Activated CD8-positive, alpha-beta memory T cell treated with anti-CD3 and anti-CD28 coated beads, Interleukin-2, amount 50 U/mL, for 24 hours (primary cell): ENCODE data around the gene MDK.

Experiments
- DNase-seq: peaks from one replicate; pipeline ENCODE4 v3.0.0-alpha.2; 2020; ENCODE audit errors: extremely low read depth

Gene MDK

DNA sequence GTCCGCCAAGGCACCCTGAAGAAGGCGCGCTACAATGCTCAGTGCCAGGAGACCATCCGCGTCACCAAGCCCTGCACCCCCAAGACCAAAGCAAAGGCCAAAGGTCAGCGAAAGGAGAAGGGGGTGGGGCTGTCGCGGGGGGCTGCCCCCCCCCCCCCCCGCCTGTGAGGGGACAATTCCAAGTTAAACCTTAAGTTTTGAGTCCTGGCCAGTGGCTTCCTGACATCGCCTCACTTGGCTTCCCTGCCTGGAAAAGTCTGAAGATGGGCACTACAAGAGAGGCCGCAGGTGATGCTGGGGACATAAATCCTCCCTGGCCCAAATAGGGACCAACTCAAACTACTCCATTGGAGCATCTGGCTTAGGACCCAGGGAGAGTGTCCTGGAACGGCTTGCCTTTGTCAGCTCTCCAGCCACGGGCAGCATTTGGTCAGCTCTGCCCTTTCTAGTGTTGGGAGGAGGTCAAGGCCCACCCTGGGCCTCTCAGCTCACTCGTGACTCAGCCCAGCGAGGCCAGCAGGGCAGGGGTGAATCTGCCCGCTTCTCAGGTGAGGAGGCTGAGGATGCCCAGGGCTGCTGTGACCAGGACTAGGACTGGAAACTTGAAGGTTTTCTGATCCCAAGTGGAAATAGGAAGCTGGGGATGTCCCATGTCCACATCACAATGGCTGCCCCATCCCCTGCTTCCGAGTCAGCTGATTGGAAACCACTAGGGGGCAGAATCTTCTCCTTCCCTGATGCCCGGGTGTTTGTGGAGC is 1.4 kb downstream of the MDK start:
- DNase-seq = no peak

DNA sequence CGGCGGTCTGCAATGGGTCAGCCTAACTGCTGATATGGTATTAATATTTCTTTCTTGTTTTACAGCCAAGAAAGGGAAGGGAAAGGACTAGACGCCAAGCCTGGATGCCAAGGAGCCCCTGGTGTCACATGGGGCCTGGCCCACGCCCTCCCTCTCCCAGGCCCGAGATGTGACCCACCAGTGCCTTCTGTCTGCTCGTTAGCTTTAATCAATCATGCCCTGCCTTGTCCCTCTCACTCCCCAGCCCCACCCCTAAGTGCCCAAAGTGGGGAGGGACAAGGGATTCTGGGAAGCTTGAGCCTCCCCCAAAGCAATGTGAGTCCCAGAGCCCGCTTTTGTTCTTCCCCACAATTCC is 1.9 kb downstream of the MDK start:
- DNase-seq = no peak

DNA sequence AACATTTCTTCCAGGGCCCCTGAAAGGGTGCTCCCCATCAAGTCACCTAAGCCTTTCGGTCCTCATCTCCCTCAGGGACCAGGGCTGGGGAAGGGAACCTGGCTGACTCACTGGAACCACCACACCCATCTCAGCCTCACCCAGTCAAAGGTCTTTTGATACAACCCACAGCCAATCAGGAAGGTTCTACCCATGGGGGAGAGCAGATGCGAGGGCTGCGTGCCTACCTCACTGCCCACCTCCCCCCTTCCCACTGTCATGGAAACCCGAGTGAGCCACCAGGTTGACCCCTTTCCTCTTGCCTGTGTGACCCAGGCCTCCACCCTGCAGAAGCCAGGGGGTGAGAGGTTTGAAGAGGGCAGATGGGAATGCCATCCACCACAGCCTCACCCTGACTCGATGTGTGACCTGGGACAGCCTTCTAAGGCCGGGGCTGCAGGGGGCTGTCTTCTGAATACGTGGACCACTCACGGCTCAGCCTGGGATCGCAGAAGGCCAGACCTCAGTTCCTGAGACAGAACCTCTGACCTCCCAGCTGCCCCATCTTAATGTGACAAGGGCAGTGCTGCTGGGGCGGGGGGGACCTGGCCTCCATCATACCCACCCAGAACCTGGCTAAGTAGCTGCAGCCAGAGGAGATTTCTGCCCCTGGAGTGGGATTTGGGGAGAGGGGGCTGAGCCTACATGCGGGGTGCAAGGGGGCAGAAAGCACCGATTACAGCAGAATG is 2.7 kb downstream of the MDK start:
- DNase-seq = no peak

DNA sequence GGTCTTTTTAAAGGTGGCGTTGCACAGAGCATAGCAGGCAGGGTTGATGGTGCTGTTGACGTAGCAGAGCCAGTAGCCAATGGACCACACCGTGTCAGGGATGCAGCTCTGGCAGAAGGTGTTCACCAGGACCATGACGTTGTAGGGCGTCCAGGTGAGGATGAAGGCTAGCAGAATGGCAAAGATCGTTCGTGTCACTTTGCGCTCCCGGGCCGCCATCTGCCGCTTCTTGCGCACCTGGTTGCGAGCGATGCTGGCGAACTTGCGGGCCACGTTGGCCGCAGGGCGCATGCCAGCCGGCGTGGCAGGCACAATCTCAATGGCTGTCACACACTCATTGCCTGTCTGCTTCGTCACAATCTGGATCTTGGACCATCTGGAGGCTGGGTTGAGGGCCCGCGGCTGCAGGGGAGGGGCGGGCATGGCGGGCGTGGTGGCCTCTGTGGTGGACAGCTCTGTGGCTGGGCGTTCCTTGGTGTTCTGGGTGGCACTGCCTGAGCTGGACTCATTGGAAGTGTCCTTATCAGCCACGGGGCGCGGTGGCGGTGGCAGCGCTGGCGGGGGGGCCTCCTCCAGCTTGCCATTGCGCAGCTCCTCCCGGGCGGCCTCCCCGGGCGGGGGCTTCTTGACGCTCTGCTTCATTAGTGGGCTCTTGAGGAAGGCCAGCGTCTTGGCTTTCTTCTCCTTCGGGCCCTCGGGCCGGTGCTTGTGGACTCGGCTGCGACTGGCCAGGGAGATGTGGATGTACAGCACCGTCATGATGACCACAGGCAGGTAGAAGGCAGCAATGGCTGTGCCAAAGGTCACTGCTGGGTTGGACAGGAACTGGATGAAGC is 3.9 kb downstream of the MDK start:
- DNase-seq = no peak

DNA sequence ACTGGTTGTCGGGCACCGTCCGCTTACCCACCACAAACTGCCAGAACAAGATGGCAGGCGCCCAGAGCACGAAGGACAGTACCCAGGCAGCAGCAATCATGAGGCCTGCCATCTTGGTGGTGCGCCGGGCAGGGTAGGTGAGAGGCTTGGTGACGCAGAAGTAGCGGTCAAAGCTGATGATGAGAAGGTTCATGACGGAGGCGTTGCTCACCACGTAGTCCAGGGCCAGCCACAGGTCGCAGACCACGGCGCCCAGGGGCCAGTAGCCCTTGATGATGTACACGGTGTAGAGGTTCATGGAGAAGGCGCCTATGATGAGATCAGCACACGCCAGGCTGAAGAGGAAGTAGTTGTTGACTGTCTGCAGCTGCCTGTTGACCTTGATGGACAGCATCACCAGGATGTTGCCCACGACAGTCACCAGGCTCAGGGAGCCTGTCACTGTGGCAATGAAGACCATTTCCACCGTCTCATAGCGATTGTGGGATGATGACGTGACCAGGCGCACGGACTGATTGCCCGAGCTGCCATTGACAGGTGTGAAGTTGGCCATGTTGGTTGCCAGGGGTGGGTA is 4.6 kb downstream of the MDK start:
- DNase-seq = no peak

DNA sequence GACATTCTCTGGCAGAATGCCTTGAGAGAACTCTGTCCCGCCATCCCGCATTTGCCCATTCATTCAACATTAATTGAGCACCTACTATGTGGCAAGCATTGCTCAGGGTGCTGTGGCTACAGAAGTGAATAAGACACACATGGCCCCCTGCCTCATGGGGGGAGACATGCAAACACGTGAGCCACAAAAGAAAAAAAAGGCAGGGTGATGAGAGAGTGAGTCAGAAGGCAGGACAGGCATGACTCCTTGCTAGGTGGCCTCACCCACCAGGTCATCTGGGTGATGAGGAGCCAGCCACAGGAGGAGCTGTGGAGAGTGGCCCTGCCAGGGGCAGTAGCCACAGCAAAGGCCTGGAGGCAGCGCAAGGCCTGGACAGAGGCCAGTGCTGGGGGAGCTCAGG is 5.2 kb downstream of the MDK start:
- DNase-seq = no peak

DNA sequence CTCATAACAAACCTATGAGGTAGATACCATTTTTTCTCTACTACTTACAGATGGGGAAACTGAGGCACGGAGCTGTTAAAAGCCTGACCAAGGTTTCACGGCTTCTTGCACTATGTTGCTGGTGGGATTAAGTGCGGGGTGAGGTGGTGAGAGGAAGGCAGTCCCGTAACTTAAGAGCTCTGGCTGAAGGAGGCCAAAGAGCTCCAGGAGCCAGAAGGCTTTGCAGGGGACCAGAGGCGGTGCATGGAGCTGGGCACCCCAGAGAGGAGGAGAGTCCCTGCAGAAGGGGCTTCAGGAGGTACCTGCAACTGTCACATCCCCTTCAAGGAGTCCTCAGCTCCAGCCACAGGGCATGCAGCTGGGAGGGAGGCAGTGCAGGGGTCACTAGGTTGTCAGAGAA is 6.0 kb downstream of the MDK start:
- no peak for DNase-seq

DNA sequence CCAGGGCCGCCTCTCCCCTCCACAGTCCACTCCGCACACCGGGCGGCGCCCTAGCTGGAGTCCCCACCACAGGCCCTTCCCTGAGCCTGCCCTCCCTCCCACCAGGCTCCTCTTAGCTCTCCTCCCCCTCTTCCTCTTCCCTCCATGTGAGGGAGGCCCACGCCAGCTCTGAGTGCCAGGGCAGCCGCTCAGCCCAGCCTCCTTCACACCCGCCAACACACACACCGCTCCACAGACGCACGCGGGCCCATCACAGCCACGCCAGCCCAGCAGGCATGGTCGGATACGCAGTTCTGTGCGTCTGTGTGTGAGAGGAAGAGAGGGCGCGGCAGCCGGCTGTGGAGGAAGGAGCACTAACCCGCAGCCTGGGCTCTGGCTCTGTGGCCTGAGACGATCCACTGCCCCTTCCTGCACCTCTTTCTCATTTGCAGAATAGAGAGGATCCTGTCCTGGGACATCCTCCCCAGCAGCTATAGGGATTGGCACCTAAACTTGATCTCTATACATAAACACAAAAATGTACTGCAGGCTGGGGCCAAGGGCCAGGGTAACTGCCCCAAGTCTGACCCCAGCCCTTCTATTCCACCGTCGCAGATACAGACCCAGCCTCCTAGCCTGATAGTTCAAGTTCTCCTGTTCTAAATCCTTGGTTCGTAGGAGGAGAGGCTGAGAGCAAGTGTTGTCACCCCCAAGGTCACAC is 6.6 kb downstream of the MDK start:
- no peak for DNase-seq

DNA sequence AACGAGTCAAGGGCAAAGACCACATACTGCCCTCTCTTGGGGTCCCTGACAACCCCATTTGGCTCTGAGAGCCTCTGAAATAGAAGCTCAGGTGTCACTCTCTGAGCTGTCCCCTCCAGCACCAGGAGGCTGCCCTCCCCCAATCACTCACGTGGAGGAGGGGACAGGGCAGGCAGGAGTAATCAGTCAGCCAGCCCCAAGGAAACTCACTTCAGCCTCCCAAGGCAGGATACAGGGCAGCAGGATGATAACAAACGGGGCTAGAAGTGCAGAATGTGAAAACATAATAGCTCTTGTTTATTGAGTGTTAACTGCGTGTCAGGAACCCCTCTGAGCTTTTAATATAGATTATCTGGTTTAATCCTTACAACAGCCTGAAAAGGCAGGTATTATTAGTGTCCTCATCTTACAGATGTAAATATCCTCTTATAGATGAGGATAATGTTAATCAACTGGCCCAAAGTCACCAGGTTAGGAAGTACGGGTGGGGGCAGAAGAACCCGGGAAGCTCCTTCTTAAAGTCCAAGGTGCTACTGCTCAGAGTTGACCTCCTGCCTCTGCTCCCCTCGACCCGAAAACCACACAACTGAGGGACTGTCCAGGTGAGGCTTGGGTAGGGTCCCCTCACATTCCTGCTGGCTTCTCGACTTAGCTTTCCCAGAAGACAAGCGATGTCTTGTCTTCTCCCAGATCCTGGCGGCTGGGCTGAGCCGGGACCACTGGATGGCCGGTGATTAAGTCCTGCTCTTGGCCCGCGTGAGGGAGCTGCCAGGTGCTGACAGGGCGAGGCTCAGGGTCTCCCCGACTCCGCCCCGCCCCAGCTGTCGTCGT is 7.4 kb downstream of the MDK start:
- no peak for DNase-seq

DNA sequence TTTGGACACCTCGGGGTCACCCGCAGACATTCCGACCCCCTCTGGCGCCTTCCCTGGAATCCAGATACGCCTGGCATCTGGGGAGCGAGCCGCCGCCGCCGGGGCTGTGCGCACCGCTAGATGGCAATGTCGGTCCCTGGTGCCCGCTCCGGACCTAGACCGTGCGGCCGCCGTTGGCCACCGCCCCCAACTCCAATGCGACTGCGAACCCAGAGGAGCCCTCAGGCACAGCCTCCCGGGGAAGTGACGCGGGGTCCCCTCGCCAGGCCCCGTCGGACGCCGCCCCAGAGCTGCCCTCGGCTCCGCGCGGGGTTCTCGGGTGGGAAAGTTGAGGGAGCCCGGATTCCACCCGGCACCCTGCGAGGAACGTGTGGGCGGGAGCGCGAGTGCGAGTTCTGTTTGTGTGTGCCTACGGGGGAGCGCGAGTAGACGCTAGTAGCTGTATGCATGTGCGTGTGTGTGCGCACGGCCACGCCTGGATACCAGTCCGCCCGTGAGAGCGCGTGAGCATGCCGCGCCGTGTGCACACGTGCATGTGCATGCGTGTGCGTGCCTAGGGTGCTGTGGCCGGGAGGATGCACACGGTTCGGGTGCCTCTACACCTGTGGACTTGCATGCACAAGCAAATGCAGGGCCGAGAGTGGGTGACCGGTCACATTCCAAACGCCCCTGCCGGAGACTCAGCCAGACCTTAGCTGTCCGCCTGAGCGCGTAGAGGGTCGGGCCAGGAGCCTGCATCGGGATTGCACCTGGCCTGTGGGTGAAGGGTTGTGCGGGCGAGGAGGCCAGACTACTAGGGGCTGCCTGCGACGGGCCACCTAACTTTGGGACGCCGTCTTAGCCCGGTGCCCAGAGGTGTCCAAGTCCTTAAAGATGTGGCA is 8.2 kb downstream of the MDK start:
- no peak for DNase-seq

DNA sequence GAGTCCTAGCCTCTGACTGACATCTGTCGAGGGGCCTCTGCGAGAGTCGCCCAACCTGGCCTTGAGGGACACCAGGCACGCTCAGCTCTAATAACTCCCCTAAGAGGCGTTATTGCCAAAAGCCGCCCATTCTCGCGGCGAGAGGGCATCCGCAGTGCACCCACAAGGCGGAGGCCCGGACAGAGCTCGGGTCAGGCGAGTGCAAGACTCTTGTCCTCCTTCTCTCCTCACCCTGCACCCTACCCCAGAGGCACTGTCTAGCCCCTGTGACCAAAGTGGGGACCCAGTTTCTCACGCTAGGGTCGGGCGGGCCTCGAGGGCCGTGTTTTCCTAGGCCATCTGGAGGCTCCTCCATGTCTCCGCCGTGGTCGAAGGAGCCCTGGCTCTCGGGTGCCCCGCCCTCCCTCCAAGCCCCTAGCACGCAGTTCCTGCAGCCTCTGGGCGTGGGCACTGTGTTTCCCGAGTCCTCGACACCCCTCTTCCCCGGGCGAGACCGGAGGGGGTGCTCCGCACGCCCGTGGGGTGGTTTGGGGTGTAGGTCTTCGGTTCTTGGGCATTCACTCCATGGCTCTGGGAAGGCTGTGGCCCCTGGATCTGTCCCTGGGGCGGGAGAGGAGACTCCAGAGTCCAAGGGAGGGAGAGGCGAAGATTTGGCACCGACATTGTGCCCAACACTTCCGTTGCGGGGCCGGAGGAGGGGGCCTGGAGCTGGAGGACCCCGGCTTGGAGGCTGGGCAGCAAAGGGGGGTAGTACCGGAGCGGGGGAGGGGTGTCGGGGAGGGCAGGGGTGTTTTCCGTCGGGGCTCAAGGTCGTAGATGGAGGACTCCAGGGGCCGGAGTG is 9.1 kb downstream of the MDK start:
- no peak for DNase-seq

DNA sequence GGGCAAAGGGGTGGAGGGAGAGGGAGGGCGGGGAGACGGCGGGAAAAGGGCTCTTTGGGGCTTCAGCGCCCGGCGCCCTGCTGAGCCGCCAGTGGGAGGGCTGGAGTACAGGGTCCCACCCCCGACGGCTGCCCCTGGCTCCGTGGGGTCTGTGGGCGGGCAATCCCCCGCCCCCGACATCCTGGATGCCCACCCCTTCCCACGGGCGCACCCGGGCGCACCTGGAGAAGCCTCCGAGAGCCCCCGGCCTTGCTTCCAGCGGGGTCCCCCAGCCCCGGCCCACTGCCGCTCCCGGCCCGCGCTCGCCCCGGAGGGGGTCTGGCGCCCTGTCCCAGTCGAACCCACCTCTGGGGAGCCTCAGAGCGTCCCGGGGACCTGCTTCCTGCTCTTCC is 9.7 kb downstream of the MDK start:
- DNase-seq = no peak

DNA sequence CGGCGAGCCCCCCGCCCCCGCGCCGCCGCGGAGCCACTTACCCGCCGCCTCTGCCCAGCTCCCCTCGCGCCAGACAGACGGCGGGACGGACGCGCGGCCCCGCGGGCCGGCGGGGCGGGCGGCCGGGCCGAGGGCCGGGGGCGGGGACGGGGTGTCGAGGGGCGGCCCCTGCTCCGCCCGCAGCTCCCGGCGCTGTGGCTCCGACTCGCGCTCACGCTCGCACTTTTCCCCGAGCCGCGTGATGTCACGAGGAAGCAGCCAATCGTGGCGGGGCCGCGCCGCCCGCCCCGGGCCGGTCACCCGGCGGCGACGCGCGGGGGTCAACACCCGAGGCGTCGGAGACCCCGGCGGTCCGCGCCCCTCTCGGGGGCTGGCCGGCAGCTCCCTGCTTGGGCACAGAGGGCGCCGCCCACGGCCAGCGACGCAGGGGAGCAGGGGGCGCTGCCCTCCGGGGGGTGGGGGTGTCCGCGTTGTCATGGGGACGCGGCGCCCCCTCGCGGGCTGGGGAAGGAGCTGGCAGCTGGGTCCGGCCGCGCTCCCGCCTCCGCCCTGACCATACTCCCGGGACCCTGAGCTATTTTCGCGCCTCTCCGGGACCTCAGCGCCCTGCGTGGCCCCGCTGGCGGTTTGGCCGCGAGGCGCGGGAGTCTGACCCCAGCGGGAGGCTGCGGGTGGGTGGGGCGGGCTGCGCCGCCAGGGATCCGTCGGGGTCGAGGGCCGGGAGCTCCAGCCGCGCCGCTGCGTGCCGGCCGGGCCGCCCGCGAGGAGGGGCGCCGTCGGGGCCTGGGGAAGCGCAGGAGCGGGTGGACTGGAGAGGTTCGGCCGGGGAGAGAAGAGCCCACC is 10.3 kb downstream of the MDK start, which contains the start of gene CHRM4:
Gene CHRM4, minus strand, starts transcription at position 199 of the 843 bp plus-strand sequence. CDS start 5,219 bp downstream, outside the sequence.
- DNase-seq = no peak

DNA sequence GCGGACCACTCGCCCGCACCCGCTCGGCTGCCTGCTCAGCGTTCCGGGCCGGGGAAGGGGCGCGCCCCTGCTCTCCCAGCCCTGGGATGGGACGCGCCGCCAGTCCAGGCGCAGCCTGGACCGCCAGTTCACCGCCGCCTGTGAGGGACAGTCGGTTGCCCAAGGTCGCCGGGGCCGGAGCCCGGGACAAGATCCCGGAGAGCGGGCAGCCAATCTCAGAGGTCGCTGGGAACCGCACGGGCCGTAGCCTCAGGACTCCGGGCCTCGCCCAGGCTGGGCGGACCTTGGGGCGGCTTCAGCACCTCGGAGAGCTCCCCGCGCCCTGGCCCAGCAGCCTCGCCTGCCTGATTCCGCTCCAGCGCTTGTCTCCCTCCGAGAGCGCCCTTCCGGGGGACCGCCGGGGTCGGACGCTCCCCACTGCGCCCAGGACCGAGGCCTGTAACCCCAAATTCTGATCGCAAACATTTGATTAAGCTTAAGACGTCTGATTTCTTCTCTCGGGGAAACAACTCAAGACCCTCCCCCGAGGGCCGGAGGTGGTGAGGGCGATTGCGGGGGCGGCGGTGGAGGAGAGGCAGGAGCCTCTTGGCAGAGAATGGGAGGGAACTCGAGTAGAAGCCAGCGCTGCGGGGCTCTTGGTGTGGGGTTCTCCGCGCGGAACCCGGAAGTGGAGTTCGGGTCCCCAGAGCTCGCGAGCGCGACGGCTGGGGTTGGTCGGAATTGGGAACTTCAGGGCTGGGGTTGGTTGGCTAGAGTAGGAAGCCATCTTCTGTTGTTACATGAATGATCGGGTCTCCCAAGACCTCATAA is 11.2 kb downstream of the MDK start:
- DNase-seq = no peak

DNA sequence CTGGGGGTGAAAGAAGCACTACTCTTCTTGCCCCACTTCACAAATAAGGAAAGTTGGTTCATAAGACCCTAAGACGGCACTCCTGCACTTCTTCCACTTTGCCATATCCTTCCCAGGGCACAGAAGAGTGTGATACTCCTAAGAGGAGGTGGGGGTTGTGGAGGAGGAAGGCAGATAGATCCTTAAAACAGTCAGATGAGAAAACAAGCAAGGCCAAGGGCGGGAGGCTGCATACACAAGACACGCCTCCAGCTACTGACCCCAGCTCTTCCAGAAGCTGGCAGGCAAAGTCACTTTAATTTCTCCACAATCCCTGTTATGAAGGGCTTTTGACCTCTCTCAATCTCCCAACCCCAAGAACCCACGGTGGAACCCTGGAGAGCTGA is 11.8 kb downstream of the MDK start:
- DNase-seq = no peak

DNA sequence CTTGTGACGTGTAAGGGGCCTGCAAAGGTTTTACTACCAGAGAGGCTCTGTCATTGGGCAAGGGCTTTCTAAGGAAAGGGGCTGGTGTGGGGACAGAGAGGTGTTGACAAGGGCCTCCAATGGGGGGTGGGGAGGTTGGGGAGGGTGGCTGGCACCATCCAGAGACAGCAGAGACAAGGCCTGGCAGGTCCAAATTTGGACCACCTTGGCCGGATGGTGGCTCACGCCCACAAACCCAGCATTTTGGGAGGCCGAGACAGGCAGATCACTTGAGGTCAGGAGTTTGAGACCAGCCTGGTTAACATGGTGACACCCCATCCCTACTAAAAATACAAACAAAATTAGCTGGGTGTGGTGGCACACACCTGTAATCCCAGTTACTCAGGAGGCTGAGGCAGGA is 12.3 kb downstream of the MDK start:
- no peak for DNase-seq

DNA sequence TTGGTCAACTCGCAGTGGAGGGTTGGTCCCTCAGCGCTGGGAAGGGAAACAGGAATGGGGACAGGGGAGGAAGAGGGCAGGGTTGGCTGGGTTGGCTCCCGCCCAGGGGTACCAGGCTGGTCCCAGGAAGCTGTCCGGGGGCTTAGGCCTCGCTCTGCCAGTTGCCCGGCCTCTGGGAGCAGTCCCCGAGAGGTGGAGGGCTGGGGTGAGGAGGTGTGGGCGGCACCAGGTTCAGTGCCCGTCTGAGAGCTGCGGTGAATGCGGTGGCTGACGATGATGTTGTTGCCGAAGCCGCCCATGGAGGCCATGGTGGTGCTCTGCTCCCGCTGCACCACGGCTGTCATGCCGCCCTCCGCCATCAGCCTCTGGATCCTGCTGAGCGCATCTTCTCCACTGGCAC is 16.1 kb downstream of the MDK start:
- DNase-seq = no peak
